HS-5 (cell line): Measurements from ENCODE around the gene MERTK.
"Not testable (repeated sequence)": the region's sequence is repeated elsewhere in the genome, so short reads cannot be mapped to it uniquely, and the experiment has no call there.

Source experiments
- DNase-seq: peaks from one replicate; pipeline ENCODE4 v3.0.0-alpha.2; 2012; ENCODE audit warnings: low read depth

The MERTK gene

DNA sequence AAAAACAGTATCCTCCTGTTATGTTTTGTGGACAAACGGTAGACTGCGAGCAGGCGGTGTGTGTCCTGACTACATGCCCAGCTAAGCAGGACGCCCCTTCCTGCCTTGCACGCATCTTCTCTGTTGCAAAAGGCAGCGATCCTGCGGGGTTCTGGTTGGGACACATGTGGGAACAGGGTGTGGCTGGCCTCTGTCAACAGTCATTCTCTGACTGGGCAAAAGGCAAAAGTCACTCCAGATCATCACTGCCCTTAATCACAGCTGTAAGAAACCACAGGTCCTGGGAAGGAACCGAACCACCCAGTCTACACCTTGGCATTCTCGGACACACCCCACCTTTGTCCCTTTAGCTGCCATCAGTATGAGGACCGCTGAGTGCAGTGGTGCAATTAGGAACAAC lies 112.3 kb downstream of the MERTK start:
- no peak for DNase-seq

DNA sequence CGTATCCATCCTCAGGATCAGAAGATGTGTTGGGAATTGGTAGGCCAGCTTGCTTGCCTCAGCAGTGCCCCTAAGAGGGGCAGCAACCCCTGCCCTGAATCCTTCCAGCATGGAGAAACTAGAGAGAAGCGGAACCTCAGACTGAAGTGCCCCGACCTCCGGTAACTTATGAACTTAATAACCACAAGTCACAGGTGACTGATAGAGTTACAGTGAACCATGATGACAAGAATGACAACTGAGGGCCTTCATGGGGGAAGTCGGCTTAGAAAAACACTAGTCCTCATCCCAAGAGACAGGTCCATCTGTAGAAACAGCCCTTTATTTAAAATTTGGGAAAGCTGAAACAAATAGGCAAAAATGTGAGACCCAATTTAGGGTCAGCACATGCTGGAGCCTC lies 114.1 kb downstream of the MERTK start:
- no peak for DNase-seq

DNA sequence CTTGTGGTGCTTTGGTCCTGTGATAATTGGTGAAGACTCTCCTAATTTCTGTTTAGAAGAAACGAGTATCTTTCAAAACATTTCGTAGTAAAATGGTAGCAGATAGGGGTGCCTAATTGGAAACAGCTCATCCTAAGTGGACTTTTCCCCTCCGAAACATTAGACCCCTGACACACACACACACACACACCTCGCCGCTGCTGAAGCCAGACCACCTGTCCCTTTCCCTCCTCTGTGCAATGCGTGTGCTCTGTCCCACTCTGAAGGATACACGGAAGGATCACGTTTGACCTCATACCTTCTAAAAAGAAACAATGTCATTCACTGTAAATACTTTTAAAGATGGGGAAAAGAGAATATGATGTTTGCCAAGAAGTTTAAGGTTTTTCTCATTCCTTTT lies 120.4 kb downstream of the MERTK start:
- no peak for DNase-seq

DNA sequence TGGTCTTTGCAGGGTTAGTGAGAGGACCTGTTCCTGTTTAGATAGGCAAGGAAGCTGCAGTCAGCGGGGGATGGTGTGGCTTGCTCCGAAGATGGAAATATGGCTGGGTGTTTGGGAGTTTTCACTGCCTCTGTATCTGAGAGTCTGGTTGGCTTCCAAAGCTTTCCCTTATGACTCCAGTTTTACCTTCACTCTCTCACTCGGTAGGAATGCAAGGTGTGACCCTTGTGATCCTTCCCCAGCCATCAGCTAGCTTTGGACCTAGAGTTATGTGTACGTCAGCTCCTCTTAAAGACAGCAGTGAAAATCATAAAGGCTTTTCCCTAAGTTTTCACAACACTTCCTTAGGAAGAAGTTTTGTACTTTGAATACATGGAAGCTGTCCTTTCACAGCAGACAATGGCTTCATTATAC lies 121.2 kb downstream of the MERTK start:
- DNase-seq, result no peak

DNA sequence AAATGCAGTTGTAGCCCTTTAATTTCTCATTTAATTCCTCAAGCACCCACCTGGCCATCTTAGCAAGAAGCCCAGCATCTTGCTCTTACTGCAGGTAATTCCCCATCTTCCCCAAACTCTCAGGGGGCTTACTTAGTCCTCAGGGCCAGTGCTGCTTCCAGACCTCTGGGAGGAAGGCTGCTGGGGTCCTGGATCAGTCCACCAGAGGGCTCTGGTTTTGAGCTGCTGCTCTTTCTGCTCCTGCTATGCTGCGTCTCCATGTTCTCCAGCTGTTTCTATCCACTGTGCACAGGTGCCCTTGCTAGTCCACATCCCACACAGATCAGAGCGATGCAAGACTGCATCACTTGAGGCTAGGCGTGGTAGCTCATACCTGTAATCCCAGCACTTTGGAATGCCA lies 122.2 kb downstream of the MERTK start:
- no peak for DNase-seq

DNA sequence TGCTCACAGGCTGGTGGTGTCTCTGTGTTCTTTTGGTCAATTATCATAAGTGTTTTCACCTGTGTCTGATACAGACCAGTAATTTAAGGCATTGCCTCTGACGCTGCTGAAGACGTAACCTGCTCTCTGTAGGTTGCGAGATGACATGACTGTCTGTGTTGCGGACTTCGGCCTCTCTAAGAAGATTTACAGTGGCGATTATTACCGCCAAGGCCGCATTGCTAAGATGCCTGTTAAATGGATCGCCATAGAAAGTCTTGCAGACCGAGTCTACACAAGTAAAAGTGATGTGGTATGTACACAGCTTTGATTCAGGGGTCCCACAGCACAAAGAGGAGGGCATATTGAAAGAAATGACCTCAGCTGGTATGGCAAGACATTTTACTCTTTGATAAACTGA lies 122.9 kb downstream of the MERTK start:
- no peak for DNase-seq

DNA sequence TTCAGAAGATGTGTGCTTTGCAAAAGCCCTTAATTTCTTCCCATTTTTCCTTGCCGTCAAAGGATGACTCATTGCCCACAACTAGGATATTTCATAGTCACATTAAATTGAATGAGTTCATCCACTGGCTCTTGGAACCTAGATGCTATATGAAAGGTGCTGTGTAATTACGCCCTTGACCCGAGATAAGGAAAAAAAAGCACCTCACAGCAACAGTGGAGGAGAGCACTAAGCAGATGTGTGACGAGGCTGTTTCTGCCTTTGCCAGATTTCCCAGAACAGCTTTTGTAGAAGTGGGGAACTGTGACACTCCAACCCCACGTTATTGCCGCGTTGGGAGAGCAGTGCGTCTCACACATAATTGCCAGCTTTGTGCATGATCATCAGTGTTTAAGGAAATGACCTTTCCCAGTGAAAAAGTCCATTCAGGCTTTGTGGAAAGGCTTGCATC lies 123.4 kb downstream of the MERTK start:
- DNase-seq, result no peak

DNA sequence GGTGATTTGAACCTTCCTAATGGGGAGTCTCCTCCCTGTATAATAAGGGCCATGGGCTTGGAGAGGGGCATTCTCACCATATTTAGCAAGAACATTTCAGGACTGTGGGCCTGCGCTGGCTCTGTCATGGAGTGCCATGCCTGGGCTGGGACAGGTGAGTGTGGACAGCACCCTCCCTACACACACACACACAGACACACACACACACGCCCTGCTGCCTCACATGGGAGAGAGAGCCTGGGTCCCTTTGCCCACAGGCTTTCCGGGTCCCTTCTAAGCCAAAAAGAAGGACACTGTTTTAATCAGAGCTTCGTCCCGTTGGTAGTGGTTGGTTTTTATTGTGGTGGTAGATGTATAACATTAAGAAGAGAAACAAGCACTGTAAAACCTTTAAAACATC lies 125.3 kb downstream of the MERTK start:
- no peak for DNase-seq

DNA sequence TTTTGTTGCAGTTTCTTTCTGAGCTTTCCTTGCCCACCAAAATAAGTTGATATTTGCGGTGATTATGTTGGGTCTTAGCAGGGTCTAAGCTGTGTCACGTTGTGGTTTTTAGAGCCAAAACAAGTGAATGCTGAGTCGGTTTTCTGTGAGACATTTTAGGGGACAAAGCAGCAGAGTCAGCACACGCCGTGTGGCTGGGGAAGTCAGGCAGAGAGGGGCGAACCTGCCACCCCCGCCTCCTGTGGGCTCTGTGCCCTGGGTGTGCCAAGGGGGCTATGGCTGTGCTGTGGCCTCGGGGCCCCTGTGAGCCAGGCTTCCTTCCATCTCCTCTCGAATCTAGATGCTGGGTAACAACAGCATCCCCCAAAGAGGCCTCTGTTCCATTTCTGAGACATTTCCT lies 125.8 kb downstream of the MERTK start:
- DNase-seq, result no peak

DNA sequence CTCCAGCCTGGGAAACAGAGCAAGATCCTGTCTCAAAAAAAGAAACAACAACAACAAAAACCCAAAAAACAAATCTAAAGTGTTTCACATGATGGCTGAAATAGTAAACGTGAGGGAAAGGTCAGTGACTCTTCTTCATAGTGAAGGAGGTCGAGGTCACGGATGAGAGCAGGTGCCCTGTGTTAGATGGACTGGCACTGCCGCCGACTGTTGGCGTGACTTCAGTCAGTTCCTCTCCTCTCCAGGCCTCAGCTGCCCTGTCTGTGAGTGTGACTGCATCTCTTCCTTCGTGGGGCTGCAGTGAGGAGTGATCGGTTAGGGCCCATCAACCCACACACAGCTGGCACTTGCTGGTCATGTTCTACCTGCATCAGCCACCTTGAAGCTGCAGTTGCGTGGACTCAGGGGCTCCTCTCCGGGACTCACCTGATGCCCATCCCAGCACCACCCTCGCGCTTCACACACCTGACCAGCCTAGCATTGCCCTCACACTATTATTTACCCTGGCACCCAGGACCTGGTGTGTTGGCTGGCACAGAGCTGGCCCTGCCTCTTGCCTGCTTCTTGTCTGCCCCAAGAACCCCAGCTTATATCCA lies 126.6 kb downstream of the MERTK start:
- no peak for DNase-seq

DNA sequence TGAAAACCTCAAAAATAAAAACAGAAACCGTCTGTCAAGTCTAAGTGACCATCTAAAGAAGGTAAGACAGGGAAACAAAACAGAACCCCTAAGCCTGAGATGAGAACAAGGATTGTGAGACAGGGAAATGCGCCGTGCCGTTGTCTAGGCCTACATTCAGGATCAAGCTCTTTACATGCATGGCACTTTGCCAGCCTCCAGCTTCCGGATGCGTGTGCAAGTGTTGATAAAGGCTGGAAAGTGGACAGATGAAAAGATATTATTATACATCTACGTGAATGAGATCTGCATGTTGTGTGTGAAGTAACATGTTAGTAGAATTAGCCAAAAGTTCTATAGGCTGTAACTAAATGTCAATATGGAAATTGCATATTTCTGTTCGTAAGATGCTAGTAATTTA lies 128.1 kb downstream of the MERTK start:
- DNase-seq, result no peak

DNA sequence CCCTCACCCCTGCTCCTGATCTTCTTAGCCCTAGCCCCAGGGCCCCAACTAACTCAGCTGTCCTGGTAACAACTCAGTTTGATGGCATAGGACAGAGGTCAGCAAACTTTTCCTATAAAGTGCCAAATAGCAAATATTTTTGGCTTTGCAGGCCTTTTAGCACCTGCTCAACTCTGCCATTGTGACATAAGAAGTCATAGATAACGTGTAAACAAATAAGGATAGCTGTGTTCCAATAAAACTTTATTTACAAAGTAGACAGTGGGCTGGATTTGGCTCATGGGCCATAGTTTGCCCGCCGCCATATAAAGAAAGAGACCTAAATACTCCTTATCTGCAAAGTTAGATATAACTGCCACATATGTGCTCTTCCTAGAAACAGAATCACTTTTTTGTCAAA lies 129.4 kb downstream of the MERTK start:
- no peak for DNase-seq

DNA sequence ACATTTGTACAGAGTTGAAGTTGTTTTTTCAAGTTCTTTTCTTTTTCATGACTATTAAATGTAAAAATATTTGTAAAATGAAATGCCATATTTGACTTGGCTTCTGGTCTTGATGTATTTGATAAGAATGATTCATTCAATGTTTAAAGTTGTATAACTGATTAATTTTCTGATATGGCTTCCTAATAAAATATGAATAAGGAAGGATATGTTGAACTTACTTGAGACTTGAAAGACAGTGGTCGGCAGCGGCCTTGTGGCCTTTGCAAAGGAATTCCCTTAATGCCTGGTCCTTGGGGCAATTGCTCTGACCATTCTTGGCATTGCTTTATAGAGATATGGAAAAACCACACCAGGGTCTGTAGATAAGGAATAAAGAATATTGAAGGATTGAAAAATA lies 130.8 kb downstream of the MERTK start:
- no peak for DNase-seq

DNA sequence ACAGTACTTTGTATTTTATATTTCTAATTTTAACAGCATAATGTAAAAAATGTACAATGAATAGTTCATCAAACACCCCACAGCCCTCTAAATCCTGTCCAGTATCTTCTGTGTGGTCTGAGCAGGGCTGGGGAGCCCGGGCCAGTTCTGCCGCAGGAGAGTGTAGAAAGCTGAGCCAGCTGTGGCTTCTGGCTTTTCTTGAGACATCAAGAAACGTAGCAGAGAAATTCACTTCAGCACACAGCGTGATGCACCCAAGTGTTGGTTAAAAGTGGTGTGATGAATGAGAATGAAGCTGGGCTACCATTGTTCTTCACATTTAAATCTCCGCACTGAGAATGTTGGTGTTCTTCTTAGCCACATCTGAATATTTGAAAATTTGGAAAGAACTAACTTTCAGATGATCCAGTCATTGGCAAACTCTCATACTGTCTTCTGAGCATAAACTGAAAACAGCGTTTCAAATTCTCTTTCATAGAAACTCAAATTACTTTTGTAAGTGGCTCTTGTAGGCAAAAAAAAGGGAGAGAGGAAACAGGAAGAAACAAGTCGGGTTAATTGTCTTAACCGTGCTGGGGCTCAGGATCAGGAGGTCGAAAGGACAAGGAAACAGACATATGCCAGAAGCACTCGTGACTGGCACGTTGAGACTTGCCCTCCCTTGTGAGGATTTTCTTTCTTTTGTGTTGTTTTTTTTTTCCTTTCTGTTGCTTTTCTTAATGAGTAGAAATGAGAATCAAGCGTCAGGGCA lies 133.2 kb downstream of the MERTK start:
- no peak for DNase-seq

DNA sequence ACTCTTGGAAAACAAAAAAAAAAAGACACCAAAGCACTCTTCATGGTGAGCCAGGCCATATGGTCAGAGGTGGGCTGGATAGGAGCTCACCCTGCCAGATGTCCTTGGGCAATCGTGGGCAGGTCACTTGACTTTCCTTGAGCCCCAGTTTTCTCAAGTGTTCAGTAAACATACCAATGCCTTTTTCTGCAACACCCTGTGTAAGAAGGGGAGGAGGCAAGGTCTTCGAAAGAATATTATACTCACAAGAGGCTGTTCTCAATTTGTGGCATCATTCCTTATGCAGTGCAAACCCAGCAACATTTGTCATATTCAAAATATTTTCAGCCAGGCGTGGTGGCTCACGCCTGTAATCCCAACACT lies 133.8 kb downstream of the MERTK start:
- no peak for DNase-seq

DNA sequence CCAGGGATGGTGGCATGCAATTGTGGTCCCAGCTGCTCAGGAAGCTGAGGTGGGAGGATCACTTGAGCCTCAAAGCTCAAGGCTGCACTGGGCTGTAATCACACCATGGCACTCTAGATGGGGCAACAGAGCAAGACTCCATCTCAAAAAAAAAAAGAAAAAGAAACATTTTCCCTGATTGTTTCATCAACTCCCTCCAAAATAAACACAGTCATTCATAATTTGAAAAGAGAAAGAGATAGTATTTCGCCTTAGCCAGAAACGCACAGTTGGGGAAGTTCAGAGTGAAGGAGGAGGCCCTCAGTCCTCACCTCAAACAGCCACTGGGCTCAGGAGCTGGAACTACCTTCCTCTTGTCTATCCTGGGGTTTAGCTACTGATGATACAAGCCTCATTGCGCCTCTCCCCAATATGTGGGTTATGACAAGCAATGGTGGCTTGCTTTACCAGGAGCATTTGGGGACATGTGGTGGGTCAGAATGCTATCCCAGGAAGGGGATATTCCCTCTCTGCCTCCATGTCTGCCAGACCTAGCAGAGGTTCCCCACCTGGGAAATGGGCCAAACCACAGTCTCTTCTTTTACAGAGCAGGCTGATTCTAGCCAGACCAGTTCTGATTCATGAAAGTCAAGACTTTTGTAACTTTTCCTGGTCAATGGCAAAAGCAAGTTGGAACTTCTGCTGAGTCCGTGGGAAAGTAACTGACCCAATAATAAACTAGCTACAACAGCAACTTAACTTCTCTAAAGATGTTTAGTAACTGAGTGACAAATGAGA lies 134.5 kb downstream of the MERTK start:
- DNase-seq, result no peak

DNA sequence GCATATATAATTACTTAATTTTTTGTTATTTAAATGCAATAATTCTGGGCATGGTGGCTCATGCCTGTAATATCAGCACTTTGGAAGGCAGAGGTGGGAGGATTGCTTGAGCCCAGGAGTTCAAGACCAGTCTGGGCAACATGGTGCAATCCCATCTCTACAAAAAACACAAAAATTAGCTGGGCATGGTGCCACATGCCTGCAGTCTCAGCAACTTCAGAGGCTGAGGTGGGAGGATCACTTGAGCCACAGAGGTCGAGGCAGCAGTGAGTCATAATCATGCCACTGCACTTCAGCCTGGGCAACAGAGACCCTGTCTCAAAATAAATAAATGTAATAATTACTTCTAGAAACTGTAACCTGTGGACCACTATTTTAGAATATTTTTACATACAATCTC lies 135.2 kb downstream of the MERTK start:
- DNase-seq, result no peak

DNA sequence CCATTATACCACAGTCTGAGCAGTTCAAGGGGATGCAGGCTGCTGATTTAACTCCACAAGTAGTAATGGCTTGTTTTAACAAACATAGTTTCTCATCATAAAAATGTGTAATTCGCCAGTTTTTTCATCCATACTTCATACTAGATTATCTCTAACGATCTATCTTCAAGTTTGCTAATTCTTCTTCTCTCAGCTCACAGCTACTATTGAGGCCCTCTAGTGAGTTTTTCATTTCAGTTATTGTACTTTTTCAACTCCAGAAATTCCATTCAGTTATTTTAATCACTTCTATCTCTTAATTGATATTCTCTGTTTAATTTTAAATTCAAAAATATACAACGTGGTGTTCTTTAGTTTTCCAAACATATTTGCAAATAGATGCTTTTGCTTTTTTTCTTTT lies 136.5 kb downstream of the MERTK start:
- no peak for DNase-seq

DNA sequence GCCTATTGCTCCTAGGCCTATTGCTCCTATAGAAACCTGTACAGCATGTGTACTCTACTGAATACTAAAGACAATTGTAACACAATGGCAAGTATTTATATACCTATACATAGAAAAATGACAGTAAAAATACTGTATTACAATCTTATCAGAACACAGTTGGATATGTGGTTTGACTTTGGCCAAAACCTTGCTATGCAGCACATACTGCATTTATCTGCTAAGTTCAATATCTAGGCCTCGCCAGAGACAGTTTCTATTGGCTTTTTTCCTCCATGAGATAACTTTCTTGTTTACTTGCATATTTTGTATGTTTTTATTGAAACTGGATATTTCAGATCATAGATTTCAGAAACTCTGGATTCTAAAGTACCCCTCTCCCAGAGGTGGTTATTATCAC lies 137.4 kb downstream of the MERTK start:
- DNase-seq, result no peak

DNA sequence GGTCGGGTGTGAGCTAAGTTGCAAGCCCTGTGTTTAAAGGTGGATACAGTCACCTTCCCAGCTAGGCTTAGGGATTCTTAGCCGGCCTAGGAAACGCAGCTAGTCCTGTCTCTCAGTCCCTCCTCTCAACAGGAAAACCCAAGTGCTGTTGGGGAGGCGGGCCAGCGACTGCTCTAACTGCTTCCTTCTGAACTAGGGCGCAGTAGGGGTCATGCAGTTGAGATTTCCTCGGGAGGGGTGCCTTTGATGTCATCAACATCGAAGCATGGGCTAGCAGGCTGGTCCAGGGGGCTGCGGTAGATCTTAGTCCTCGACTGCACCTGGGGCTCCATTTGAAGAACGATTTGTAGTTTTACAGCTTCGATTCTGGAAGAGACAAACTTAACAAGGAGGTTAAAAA lies 141.1 kb downstream of the MERTK start:
- DNase-seq, result not testable (repeated sequence)

DNA sequence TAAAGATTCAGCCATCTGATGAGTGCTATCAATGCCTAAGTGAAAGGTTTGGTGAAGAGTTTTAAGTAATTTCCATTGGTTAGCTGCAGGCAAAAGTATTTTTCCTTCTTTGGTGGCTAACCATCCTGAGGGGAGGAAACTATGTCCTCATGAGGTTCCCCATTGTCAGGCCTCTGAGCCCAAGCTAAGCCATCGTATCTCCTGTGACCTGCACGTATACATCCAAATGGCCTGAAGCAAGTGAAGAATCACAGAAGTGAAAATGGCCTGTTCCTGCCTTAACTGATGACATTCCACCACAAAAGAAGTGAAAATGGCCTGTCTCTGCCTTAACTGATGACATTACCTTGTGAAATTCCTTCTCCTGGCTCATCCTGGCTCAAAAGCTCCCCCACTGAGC lies 141.7 kb downstream of the MERTK start:
- DNase-seq, result not testable (repeated sequence)

DNA sequence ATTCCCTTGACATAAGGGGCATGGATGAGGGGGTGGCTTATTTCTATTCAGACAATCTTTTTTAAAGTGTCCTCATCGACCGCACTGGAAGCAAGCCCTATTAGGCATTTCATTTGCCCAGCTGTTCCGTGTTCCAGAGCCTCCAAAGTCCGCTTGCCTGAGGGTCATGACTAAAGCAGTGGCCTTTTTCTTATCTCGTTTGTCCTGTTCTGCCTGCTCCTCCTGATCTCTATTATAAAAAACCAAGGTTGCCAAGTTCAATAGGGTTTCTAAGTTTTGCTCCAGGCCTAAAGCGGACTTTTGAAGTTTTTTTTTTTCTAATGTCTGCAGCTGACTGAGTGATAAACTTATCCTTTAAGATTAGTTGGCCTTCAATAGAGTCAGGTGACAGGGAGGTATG lies 143.1 kb downstream of the MERTK start:
- DNase-seq, result not testable (repeated sequence)

DNA sequence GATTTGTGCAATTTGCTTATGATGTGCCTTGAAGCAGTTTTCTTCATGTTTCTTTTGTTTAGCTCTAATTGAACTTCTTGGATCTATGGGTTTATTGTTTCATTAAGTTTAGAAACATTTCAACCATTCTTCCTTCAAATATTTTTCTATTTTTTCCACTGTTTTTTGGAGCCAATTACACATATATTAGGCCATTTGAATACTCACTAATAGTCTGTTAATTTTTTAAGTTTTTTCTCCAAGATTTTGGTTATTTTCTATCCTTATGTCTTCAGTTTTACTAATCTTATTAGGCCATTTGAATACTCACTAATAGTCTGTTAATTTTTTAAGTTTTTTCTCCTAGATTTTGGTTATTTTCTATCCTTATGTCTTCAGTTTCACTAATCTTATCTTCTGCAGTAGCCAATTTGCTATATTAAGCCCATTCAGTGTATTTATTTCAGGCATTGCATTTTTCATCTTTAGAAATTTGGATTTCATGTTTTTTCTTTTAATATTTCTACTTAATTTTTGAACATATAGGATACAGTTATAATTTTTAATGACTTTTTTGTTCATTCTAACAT lies 147.1 kb downstream of the MERTK start:
- no peak for DNase-seq
